CD4-positive, alpha-beta T cell treated with Interleukin-21 for 1 hour (primary cell): ENCODE measurements around the gene SERPINA5.

Experiments used
- DNase-seq: peaks from one replicate; pipeline ENCODE4 v3.0.0-alpha.2; 2020

Gene SERPINA5

GRCh38 chr14:94555991-94556390, 25.2 kb upstream of the SERPINA5 start:
- DNase-seq: no peak

GRCh38 chr14:94557327-94557726, 23.9 kb upstream of the SERPINA5 start:
- DNase-seq: no peak

- DNase-seq: no peak
Observed at GRCh38 chr14:94558842-94559241, 22.4 kb upstream of the SERPINA5 start.

GRCh38 chr14:94559638-94560290, 21.5 kb upstream of the SERPINA5 start:
- no peak for DNase-seq

- DNase-seq: no peak
Observed at GRCh38 chr14:94560291-94560665, 20.9 kb upstream of the SERPINA5 start.

GRCh38 chr14:94560751-94561655, 20.2 kb upstream of the SERPINA5 start, which contains the start of gene SERPINA4:
Gene SERPINA4 (plus strand): TSS chr14:94561442. CDS start chr14:94563483, 2,041 bp downstream.
- DNase-seq: no peak

GRCh38 chr14:94561656-94562010, 19.6 kb upstream of the SERPINA5 start:
- DNase-seq: no peak

- no peak for DNase-seq
Observed at GRCh38 chr14:94562022-94562421, 19.2 kb upstream of the SERPINA5 start.

- DNase-seq: no peak
Observed at GRCh38 chr14:94562941-94563883, 18.0 kb upstream of the SERPINA5 start.

GRCh38 chr14:94564381-94564780, 16.8 kb upstream of the SERPINA5 start:
- no peak for DNase-seq

- no peak for DNase-seq
Observed at GRCh38 chr14:94568186-94568585, 13.0 kb upstream of the SERPINA5 start.

- DNase-seq: no peak
Observed at GRCh38 chr14:94569381-94570001, 11.7 kb upstream of the SERPINA5 start.

- no peak for DNase-seq
Observed at GRCh38 chr14:94570002-94570400, 11.2 kb upstream of the SERPINA5 start.

- DNase-seq: no peak
Observed at GRCh38 chr14:94570440-94570839, 10.8 kb upstream of the SERPINA5 start.

- DNase-seq: no peak
Observed at GRCh38 chr14:94571395-94571794, 9.8 kb upstream of the SERPINA5 start.

GRCh38 chr14:94571950-94572349, 9.3 kb upstream of the SERPINA5 start:
- DNase-seq: no peak

GRCh38 chr14:94572637-94573303, 8.5 kb upstream of the SERPINA5 start:
- DNase-seq: no peak

- DNase-seq: no peak
Observed at GRCh38 chr14:94573475-94574277, 7.5 kb upstream of the SERPINA5 start.

GRCh38 chr14:94574336-94574735, 6.9 kb upstream of the SERPINA5 start:
- no peak for DNase-seq

GRCh38 chr14:94575730-94576585, 5.3 kb upstream of the SERPINA5 start:
- DNase-seq: no peak
